H1 (cell line): ENCODE data around the gene CWC25. TPM values are rescaled to one million over a fixed set of nuclear protein-coding genes. Genes with fewer than 3 reads are reported as not detected.

ENCODE experiments used
- CEBPB ChIP-seq: IDR thresholded peaks from 2 replicates; pipeline ENCODE4 v1.6.1; 2012; ENCODE audit warnings: low read depth, low read length
- CHD7 ChIP-seq: fragments of 300-600 bp; sonication (generic); IDR thresholded peaks from 2 replicates; pipeline ENCODE4 v1.7.1; 2012; ENCODE audit warnings: low read length, moderate library complexity, mild to moderate bottlenecking, inconsistent platforms; ENCODE audit not compliant: insufficient replicate concordance
- EP300 ChIP-seq, 2 experiments: IDR thresholded peaks; 1 replicate in 1 of 2; 2 replicates in 1 of 2; pipeline ENCODE4 v1.6.1; 2011 to 2012; ENCODE audit warnings: low read depth in 2 of 2, low read length in 2 of 2, mild to moderate bottlenecking in 2 of 2, borderline replicate concordance in 1 of 2, inconsistent platforms in 1 of 2, moderate library complexity in 1 of 2
- MAFK ChIP-seq: IDR thresholded peaks from 2 replicates; pipeline ENCODE4 v1.6.1; 2012; ENCODE audit warnings: low read depth, mild to moderate bottlenecking, improper control_type of control experiment, low read length
- MAX ChIP-seq: IDR thresholded peaks from 2 replicates; pipeline ENCODE4 v1.6.1; 2012; ENCODE audit warnings: inconsistent platforms
- POLR2AphosphoS5 ChIP-seq: IDR thresholded peaks from 2 replicates; pipeline ENCODE4 v1.6.1; 2011; ENCODE audit warnings: low read depth, low read length
- SIRT6 ChIP-seq: IDR thresholded peaks from one replicate; pipeline ENCODE4 v1.7.1; 2012; ENCODE audit warnings: low read length, inconsistent platforms
- SIX5 ChIP-seq: IDR thresholded peaks from 2 replicates; pipeline ENCODE4 v1.6.1; 2011; ENCODE audit warnings: mild to moderate bottlenecking, low read depth, low read length
- SP1 ChIP-seq: IDR thresholded peaks from 2 replicates; pipeline ENCODE4 v1.6.1; 2011; ENCODE audit warnings: low read depth, low read length
- TCF12 ChIP-seq: IDR thresholded peaks from 2 replicates; pipeline ENCODE4 v1.6.1; 2011; ENCODE audit warnings: low read depth, mild to moderate bottlenecking, low read length
- YY1 ChIP-seq: IDR thresholded peaks from 2 replicates; pipeline ENCODE4 v1.6.1; 2011; ENCODE audit warnings: low read depth, mild to moderate bottlenecking, low read length
- polyA plus RNA-seq, 7 experiments: library from polyadenylated mRNA; depleted of rRNA in 3 of 7; stranded (reverse) in 5 of 7; unstranded in 2 of 7; fragments of >200 nt in 5 of 7; fragments of 200-250 nt in 2 of 7; gene quantifications; 1 replicate in 5 of 7; 2 replicates in 1 of 7; 4 replicates in 1 of 7; pipeline versions ENCODE4 v1.2.1 to v1.2.3, GENCODE V29; 2011 to 2013; ENCODE audit warnings: missing spikeins in 2 of 7, mixed read lengths in 2 of 7
- total RNA-seq: library from RNA; stranded (reverse); fragmentation: NEBNext Ultra II Directional; extraction: Animal tissue kit (Norgen Biotek cat#: 25700); gene quantifications from 2 replicates; pipeline ENCODE4 v1.2.1, GENCODE V29; 2021

The CWC25 gene
- total and polyA plus RNA-seq, 2 of the 8 experiments (the other 6 are each of a cell fraction or from before 2014, with no cell fraction given): 11.1 to 13.1 TPM

- TF ChIP-seq CHD7: peak; percentile 27
- TF ChIP-seq CEBPB: no peak
- no peak for TF ChIP-seq SIRT6
- peak; percentile 87; the same call in 1 of the 2 replicates for TF ChIP-seq SP1
- TF ChIP-seq MAFK: no peak
- no peak for TF ChIP-seq TCF12
- TF ChIP-seq YY1: peak; percentile 97
- peak; percentile 59 for TF ChIP-seq MAX
- TF ChIP-seq EP300 (IDR thresholded peaks at IDR 0.05; ENCODE audit: borderline replicate concordance in 1 of 2, low read depth in 2 of 2, low read length in 2 of 2): peak in 1 of 2 experiments; percentile 98; a peak in 2 of 3 replicates
- peak; percentile 89 for TF ChIP-seq POLR2AphosphoS5
- peak; percentile 51 for TF ChIP-seq SIX5
Observed at GRCh38 chr17:38799501-38800236, 25.5 kb downstream of the CWC25 start, which contains the start of gene PIP4K2B (continued).
